ENCODE measurements around the gene GOLGA5. TPM values are rescaled to one million over a fixed set of nuclear protein-coding genes. Genes with fewer than 3 reads are reported as not detected.

GOLGA5 gene
- total RNA-seq, 6 donors from 2014 or later = 24.1 to 60.0 (median 32.2) TPM

- TF ChIP-seq POLR2AphosphoS5 (IDR thresholded peaks at IDR 0.05) = no peak
- no peak for TF ChIP-seq EP300 (IDR thresholded peaks at IDR 0.05)
- no peak for TF ChIP-seq POLR2A (IDR thresholded peaks at IDR 0.05)
- TF ChIP-seq CTCF (IDR thresholded peaks at IDR 0.05) = no peak
- no peak for ATAC-seq (ENCODE audit: low FRiP score in 2 of 2)
Observed at GRCh38 chr14:92794961-92795360, 856 bp downstream of the GOLGA5 start.

GRCh38 chr14:92797935-92798653, 4.0 kb downstream of the GOLGA5 start:
- peaks cover 33 to 65% (median 40%) of the 10 kb centered on the region in 4 donors for H3K4me1 ChIP-seq
- TF ChIP-seq EP300 (IDR thresholded peaks at IDR 0.05) = no peak
- no peak for TF ChIP-seq POLR2AphosphoS5 (IDR thresholded peaks at IDR 0.05)
- no peak for TF ChIP-seq POLR2A (IDR thresholded peaks at IDR 0.05)
- no peak for TF ChIP-seq CTCF (IDR thresholded peaks at IDR 0.05)
- WGBS, 2 donors = 85 to 90% methylated on average over 6 of the region's 6 CpGs

More at GRCh38 chr14:92794961-92795360, 856 bp downstream of the GOLGA5 start:
- Histone ChIP-seq H3K4me1 (peaks cover 19 to 41% (median 22%) of the 10 kb centered on the region in 4 donors), H3K27me3 (no peaks in the 10 kb centered on the region), H3K9me3 (peaks cover 0 to 4% (median 1%) of the 10 kb centered on the region in 4 donors), H3K4me3 (peak overlapping the region; percentile 71 to 96 (median 92)), H3K27ac (peak overlapping the region; percentile 88 to 94 (median 92)), H3K36me3 (peaks cover 0 to 21% (median 15%) of the 10 kb centered on the region in 4 donors)
- no peak for DNase-seq
- 61 to 62% methylated on average over 6 of the region's 6 CpGs for WGBS, 2 donors

GRCh38 chr14:92798811-92799210, 4.7 kb downstream of the GOLGA5 start:
- 80 to 93% methylated on average over 10 of the region's 10 CpGs for whole genome bisulfite sequencing, 2 donors
- peaks cover 30 to 59% (median 37%) of the 10 kb centered on the region in 4 donors for H3K4me1 ChIP-seq

More at GRCh38 chr14:92797935-92798653, 4.0 kb downstream of the GOLGA5 start:
- no peak overlapping the region for H3K4me3 ChIP-seq
- H3K27me3 ChIP-seq = no peaks in the 10 kb centered on the region
- H3K36me3 ChIP-seq = peaks cover 0 to 24% (median 17%) of the 10 kb centered on the region in 4 donors
- H3K27ac ChIP-seq = no peak overlapping the region
- no peaks in the 10 kb centered on the region for H3K9me3 ChIP-seq
- no peak for ATAC-seq (ENCODE audit: low FRiP score in 2 of 2)
- DNase-seq = no peak

GRCh38 chr14:92800012-92800411, 5.9 kb downstream of the GOLGA5 start:
- no peak overlapping the region for H3K4me3 ChIP-seq
- peaks cover 27 to 55% (median 35%) of the 10 kb centered on the region in 4 donors for H3K4me1 ChIP-seq
- ATAC-seq (ENCODE audit: low FRiP score in 2 of 2) (no peak), DNase-seq (no peak)
- H3K27me3 ChIP-seq = no peaks in the 10 kb centered on the region
- 88% methylated on average over 1 of the region's 1 CpG for WGBS, 2 donors
- no peaks in the 10 kb centered on the region for H3K9me3 ChIP-seq
- H3K27ac ChIP-seq = no peak overlapping the region
- peaks cover 0 to 29% (median 17%) of the 10 kb centered on the region in 4 donors for H3K36me3 ChIP-seq
- TF ChIP-seq POLR2AphosphoS5 (IDR thresholded peaks at IDR 0.05) (no peak), CTCF (IDR thresholded peaks at IDR 0.05) (no peak)

More at GRCh38 chr14:92798811-92799210, 4.7 kb downstream of the GOLGA5 start:
- TF ChIP-seq CTCF (IDR thresholded peaks at IDR 0.05) = no peak
- no peak for TF ChIP-seq EP300 (IDR thresholded peaks at IDR 0.05)
- no peak overlapping the region for H3K27ac ChIP-seq
- ATAC-seq (ENCODE audit: low FRiP score in 2 of 2) (no peak), DNase-seq (no peak)
- no peak overlapping the region for H3K4me3 ChIP-seq
- H3K27me3 ChIP-seq = no peaks in the 10 kb centered on the region
- H3K36me3 ChIP-seq = peaks cover 0 to 29% (median 17%) of the 10 kb centered on the region in 4 donors
- H3K9me3 ChIP-seq = no peaks in the 10 kb centered on the region

Data from upper lobe of left lung (tissue), 6 donors.